Parathyroid adenoma (tissue), 2 donors: ENCODE results near the gene UGT1A9.

Experiments used
- H2AFZ ChIP-seq: fragments of 300-600 bp; sonication (generic); one replicate; pipeline ENCODE4 v1.7.0; 2017; ENCODE audit warnings: antibody characterized with exemption, mild to moderate bottlenecking
- H3K27ac ChIP-seq: fragments of 300-600 bp; sonication (generic); one replicate; pipeline ENCODE4 v1.7.0; 2017
- H3K27me3 ChIP-seq: fragments of 300-600 bp; sonication (generic); one replicate; pipeline ENCODE4 v1.7.0; 2017; ENCODE audit warnings: low read length; ENCODE audit not compliant: control insufficient read depth, insufficient read depth
- H3K36me3 ChIP-seq: fragments of 300-600 bp; sonication (generic); one replicate; pipeline ENCODE4 v1.7.0; 2017; ENCODE audit warnings: low read length; ENCODE audit not compliant: control insufficient read depth, insufficient read depth
- H3K4me1 ChIP-seq: fragments of 300-600 bp; sonication (generic); one replicate; pipeline ENCODE4 v1.7.0; 2017; ENCODE audit warnings: control low read depth
- H3K4me2 ChIP-seq: fragments of 300-600 bp; sonication (generic); one replicate; pipeline ENCODE4 v1.7.0; 2017; ENCODE audit warnings: low read length
- H3K4me3 ChIP-seq: fragments of 300-600 bp; sonication (generic); one replicate; pipeline ENCODE4 v1.7.0; 2017; ENCODE audit warnings: low read depth, low read length
- H3K79me2 ChIP-seq: fragments of 300-600 bp; sonication (generic); one replicate; pipeline ENCODE4 v1.7.0; 2017; ENCODE audit warnings: control low read depth
- H3K9ac ChIP-seq: fragments of 300-600 bp; sonication (generic); one replicate; pipeline ENCODE4 v1.7.0; 2017; ENCODE audit warnings: mild to moderate bottlenecking
- H3K9me3 ChIP-seq: fragments of 300-600 bp; sonication (generic); one replicate; pipeline ENCODE4 v1.7.0; 2017; ENCODE audit warnings: low read length; ENCODE audit not compliant: control insufficient read depth
- CTCF ChIP-seq: fragments of 300-600 bp; sonication (generic); IDR thresholded peaks from one replicate; pipeline ENCODE4 v1.7.0; 2017; ENCODE audit warnings: antibody characterized with exemption, mild to moderate bottlenecking
- donor health status: primary hyperparathyroidism.

Gene UGT1A9

GRCh38 chr2:233772583-233772982 is 100.9 kb downstream of the UGT1A9 start:
- H3K36me3 ChIP-seq = no peaks in the 10 kb centered on the region
- H3K27ac ChIP-seq = no peak overlapping the region
- no peaks in the 10 kb centered on the region for H3K9me3 ChIP-seq
- no peak overlapping the region for H3K4me2 ChIP-seq
- TF ChIP-seq CTCF = no peak
- no peaks in the 10 kb centered on the region for H3K79me2 ChIP-seq
- H3K4me3 ChIP-seq = no peak overlapping the region
- no peak overlapping the region for H3K9ac ChIP-seq
- no peak overlapping the region for H2AFZ ChIP-seq
- no peaks in the 10 kb centered on the region for H3K4me1 ChIP-seq
- H3K27me3 ChIP-seq = no peaks in the 10 kb centered on the region

GRCh38 chr2:233773854-233774253 is 102.2 kb downstream of the UGT1A9 start:
- Histone ChIP-seq H3K4me1 (no peaks in the 10 kb centered on the region), H3K36me3 (no peaks in the 10 kb centered on the region), H3K27me3 (no peaks in the 10 kb centered on the region), H3K27ac (no peak overlapping the region), H3K9ac (no peak overlapping the region), H3K4me2 (no peak overlapping the region), H3K4me3 (no peak overlapping the region), H3K79me2 (no peaks in the 10 kb centered on the region), H2AFZ (no peak overlapping the region), H3K9me3 (no peaks in the 10 kb centered on the region)
- no peak for TF ChIP-seq CTCF

GRCh38 chr2:233775414-233775813 is 103.7 kb downstream of the UGT1A9 start:
- Histone ChIP-seq H3K79me2 (no peaks in the 10 kb centered on the region), H3K36me3 (no peaks in the 10 kb centered on the region), H3K4me2 (no peak overlapping the region), H3K4me1 (no peaks in the 10 kb centered on the region), H3K9me3 (no peaks in the 10 kb centered on the region), H3K27me3 (no peaks in the 10 kb centered on the region), H2AFZ (no peak overlapping the region), H3K9ac (no peak overlapping the region), H3K27ac (no peak overlapping the region), H3K4me3 (no peak overlapping the region)
- no peak for TF ChIP-seq CTCF

- H2AFZ ChIP-seq = no peak within 1 kb of the TSS
- TF ChIP-seq CTCF = no peak
- H3K9ac ChIP-seq = no peak within 1 kb of the TSS
- H3K79me2 ChIP-seq = no peaks in the 10 kb centered on the region
- no peak within 1 kb of the TSS for H3K27ac ChIP-seq
- no peaks in the 10 kb centered on the region for H3K36me3 ChIP-seq
- no peaks in the 10 kb centered on the region for H3K27me3 ChIP-seq
- H3K4me3 ChIP-seq = no peak within 1 kb of the TSS
- H3K9me3 ChIP-seq = no peaks in the 10 kb centered on the region
- H3K4me2 ChIP-seq = no peak within 1 kb of the TSS
- no peaks in the 10 kb centered on the region for H3K4me1 ChIP-seq
Measured at GRCh38 chr2:233778030-233778429, 106.3 kb downstream of the UGT1A9 start, which contains the start of gene MROH2A. Gene MROH2A (plus strand): TSS chr2:233778330. CDS start chr2:233779359, 1,029 bp downstream.

- no peak for TF ChIP-seq CTCF
- H3K9me3 ChIP-seq = no peaks in the 10 kb centered on the region
Measured at GRCh38 chr2:233779722-233780121, 108.0 kb downstream of the UGT1A9 start.

More at GRCh38 chr2:233779722-233780121, 108.0 kb downstream of the UGT1A9 start:
- no peaks in the 10 kb centered on the region for H3K79me2 ChIP-seq
- no peaks in the 10 kb centered on the region for H3K4me1 ChIP-seq
- no peak overlapping the region for H3K4me2 ChIP-seq
- H3K4me3 ChIP-seq = no peak overlapping the region
- no peak overlapping the region for H3K9ac ChIP-seq
- H3K27ac ChIP-seq = no peak overlapping the region
- no peak overlapping the region for H2AFZ ChIP-seq
- no peaks in the 10 kb centered on the region for H3K27me3 ChIP-seq
- no peaks in the 10 kb centered on the region for H3K36me3 ChIP-seq
